Measurements from ENCODE around the gene WDFY4. TPM values are rescaled to one million over a fixed set of nuclear protein-coding genes. Genes with fewer than 3 reads are reported as not detected.

WDFY4 gene
- total and polyA plus RNA-seq, 9 of the 15 experiments (the other 6 are each of a cell fraction or from before 2014, with no cell fraction given): 0.01 to 0.02 (median 0.01) TPM; not detected in 6

- TF ChIP-seq CTCF (IDR thresholded peaks at IDR 0.05 in 2 of 3, conservative IDR thresholded peaks at IDR 0.05 in 1 of 3; ENCODE audit: insufficient read depth in 2 of 3, low read depth in 1 of 3, low read length in 3 of 3) (peak; percentile 93 to 97 (median 94)), UBTF (IDR thresholded peaks at IDR 0.05; ENCODE audit: borderline replicate concordance in 1 of 2, low read depth in 2 of 2, low read length in 2 of 2) (0 out of 4 replicates have a peak, but pooled peaks of 1 of the 2 experiments have one; percentile 41), TEAD4 (IDR thresholded peaks at IDR 0.05; ENCODE audit: low read length) (no peak), TEAD4 (CRISPR knock-in tag; IDR thresholded peaks at IDR 0.05; ENCODE audit: borderline replicate concordance) (no peak; the same call in 1 of the 2 replicates), YY1 (IDR thresholded peaks at IDR 0.05; ENCODE audit: borderline replicate concordance in 1 of 3, control insufficient read depth in 1 of 3, extremely low read depth in 1 of 3, insufficient read depth in 3 of 3, insufficient read length in 1 of 3, insufficient replicate concordance in 2 of 3, low read depth in 1 of 3, low read length in 2 of 3) (peak in 2 of 3 experiments; percentile 23 to 44), ATF7 (IDR thresholded peaks at IDR 0.05) (peak; percentile 38; the same call in 1 of the 2 replicates), CHD1 (IDR thresholded peaks at IDR 0.05; ENCODE audit: low read length) (no peak), RCOR1 (IDR thresholded peaks at IDR 0.05; ENCODE audit: borderline replicate concordance in 1 of 2, low read depth in 2 of 2, low read length in 2 of 2) (peak in 1 of 2 experiments; percentile 69; a peak in 1 of 4 replicates), HBP1 (CRISPR knock-in tag; IDR thresholded peaks at IDR 0.05) (no peak), SPI1 (IDR thresholded peaks at IDR 0.05; ENCODE audit: borderline replicate concordance, low read depth, low read length) (no peak), ZNF263 (CRISPR knock-in tag; IDR thresholded peaks at IDR 0.05; ENCODE audit: borderline replicate concordance) (no peak), EP300 (IDR thresholded peaks at IDR 0.05; ENCODE audit: low read length) (no peak), EHMT2 (IDR thresholded peaks at IDR 0.05) (no peak), ZNF780A (CRISPR knock-in tag; IDR thresholded peaks at IDR 0.05) (no peak), ESRRA (IDR thresholded peaks at IDR 0.05; ENCODE audit: borderline replicate concordance, low read depth) (peak; percentile 19; the same call in 1 of the 2 replicates), ZNF77 (CRISPR knock-in tag; IDR thresholded peaks at IDR 0.05) (no peak), ZFX (CRISPR knock-in tag; IDR thresholded peaks at IDR 0.05) (0 out of 2 replicates have a peak, but pooled peaks have one; percentile 22), FUS (optimal IDR thresholded peaks at IDR 0.05; ENCODE audit: low read depth, low read length) (no peak), ELF1 (tag; IDR thresholded peaks at IDR 0.05) (no peak), ZEB2 (IDR thresholded peaks at IDR 0.05) (0 out of 2 replicates have a peak, but pooled peaks have one; percentile 45), NR2F6 (CRISPR knock-in tag; IDR thresholded peaks at IDR 0.05) (no peak), MCM5 (IDR thresholded peaks at IDR 0.05; ENCODE audit: low read depth) (no peak), RAD21 (CRISPR knock-in tag; conservative IDR thresholded peaks at IDR 0.05 in 1 of 2, IDR thresholded peaks at IDR 0.05 in 1 of 2) (peak; percentile 90 to 93)
These were observed 296.7 kb downstream of the WDFY4 start (continued) for GRCh38 chr10:48981310-48981907.
